RKO (cell line): ENCODE results near the gene KRTAP10-10.
"Not testable (repeated sequence)": the region's sequence is repeated elsewhere in the genome, so short reads cannot be mapped to it uniquely, and the experiment has no call there.

Experiments used
- DNase-seq: peaks from one replicate; pipeline ENCODE4 v3.0.0-alpha.2; 2016; ENCODE audit warnings: low spot score

Gene KRTAP10-10

GRCh38 chr21:44626673-44627143 lies 10.4 kb upstream of the KRTAP10-10 start, which contains the start of gene KRTAP10-9:
TSS of gene KRTAP10-9 (plus strand) at chr21:44627093. CDS start at chr21:44627172, 79 bp downstream.
- no peak for DNase-seq

- not testable (repeated sequence) for DNase-seq
Observed at GRCh38 chr21:44627181-44627822, 9.9 kb upstream of the KRTAP10-10 start.

- not testable (repeated sequence) for DNase-seq
Observed at GRCh38 chr21:44627831-44628233, 9.3 kb upstream of the KRTAP10-10 start.

GRCh38 chr21:44628707-44629391 lies 8.3 kb upstream of the KRTAP10-10 start:
- no peak for DNase-seq

GRCh38 chr21:44630440-44630839 lies 6.7 kb upstream of the KRTAP10-10 start:
- no peak for DNase-seq

- DNase-seq: no peak
Observed at GRCh38 chr21:44632067-44632466, 5.1 kb upstream of the KRTAP10-10 start.

- DNase-seq: no peak
Observed at GRCh38 chr21:44636209-44637017, 743 bp upstream of the KRTAP10-10 start.

GRCh38 chr21:44637851-44638348 lies 744 bp downstream of the KRTAP10-10 start:
- not testable (repeated sequence) for DNase-seq

GRCh38 chr21:44638506-44639330 lies 1.6 kb downstream of the KRTAP10-10 start:
- DNase-seq: not testable (repeated sequence)

- no peak for DNase-seq
Observed at GRCh38 chr21:44639331-44639655, 2.1 kb downstream of the KRTAP10-10 start.

- DNase-seq: no peak
Observed at GRCh38 chr21:44640761-44641160, 3.6 kb downstream of the KRTAP10-10 start.

GRCh38 chr21:44643741-44644310 lies 6.7 kb downstream of the KRTAP10-10 start:
- no peak for DNase-seq

- DNase-seq: no peak
Observed at GRCh38 chr21:44644878-44645277, 7.7 kb downstream of the KRTAP10-10 start.

- DNase-seq: not testable (repeated sequence)
Observed at GRCh38 chr21:44646366-44647221, 9.4 kb downstream of the KRTAP10-10 start, which contains the start of gene KRTAP10-11. TSS of gene KRTAP10-11 (plus strand) at chr21:44646414. CDS start at chr21:44646459, 45 bp downstream.

GRCh38 chr21:44647222-44647552 lies 10.0 kb downstream of the KRTAP10-10 start:
- no peak for DNase-seq

GRCh38 chr21:44648557-44649311 lies 11.6 kb downstream of the KRTAP10-10 start:
- no peak for DNase-seq

- DNase-seq: no peak
Observed at GRCh38 chr21:44649521-44650100, 12.5 kb downstream of the KRTAP10-10 start.

GRCh38 chr21:44650265-44650972 lies 13.3 kb downstream of the KRTAP10-10 start:
- DNase-seq: no peak
